ENCODE data around the gene MYH9. TPM values are rescaled to one million over a fixed set of nuclear protein-coding genes. Genes with fewer than 3 reads are reported as not detected.
"Not testable (repeated sequence)": the region's sequence is repeated elsewhere in the genome, so short reads cannot be mapped to it uniquely, and the experiment has no call there.

Gene MYH9
- total RNA-seq, 1 experiment from 2014 or later: 788 TPM

DNA sequence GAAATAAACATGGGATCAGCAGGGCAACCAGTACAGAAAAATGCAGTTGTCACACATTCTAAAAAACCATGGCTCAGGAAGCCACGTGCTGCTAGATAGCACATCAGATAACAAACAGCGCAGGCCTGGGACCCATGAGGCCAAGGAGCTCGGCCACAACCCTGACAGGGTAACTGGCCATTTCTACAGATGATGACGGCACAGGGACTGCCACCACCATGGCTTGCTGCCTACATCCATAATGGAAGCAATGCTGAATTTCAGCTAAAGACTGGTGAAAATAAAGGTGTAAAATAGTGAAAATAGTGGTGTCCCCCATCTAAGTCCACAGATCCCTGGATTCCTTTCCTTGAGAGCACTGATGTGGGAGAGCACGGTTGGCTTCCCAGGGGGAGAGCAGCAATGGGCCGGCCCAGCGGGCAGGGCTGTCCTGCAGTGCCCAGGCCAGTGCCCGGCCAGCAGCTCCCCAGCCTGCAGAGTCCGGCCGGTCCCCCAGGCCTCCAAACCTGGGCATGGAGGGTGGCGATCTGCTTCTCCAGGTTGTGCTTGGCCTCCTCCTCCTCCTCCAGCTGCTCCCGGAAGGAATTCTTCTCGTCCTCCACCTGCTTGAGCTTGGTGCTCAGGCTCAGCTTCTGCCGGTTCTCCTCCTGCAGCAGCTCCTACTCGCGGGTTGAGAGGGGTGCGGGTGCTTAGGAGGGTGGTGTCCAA lies 94.8 kb downstream of the MYH9 start:
- no TSS peak for BruUV-seq (replicated peaks)
- DNase-seq (ENCODE audit: low read depth, low spot score): no peak
- in situ Hi-C loops (cut with HindIII; ENCODE audit: low pct_unique_long_range_greater_than_20kb, low sequenced_read_pairs): no loop called here
- intact Hi-C loops (cut with micrococcal nuclease; ENCODE audit: unreplicated experiment): no loop called here
- H3K4me3 ChIP-seq (ENCODE audit: low read depth in 2 of 2, low read length in 2 of 2): no peak overlapping the region
- H3K36me3 ChIP-seq (ENCODE audit: control insufficient read depth, insufficient read depth, low read length): peaks cover 30% of the 10 kb centered on the region
- ATAC-seq: no peak
- POLR2A ChIA-PET: no interaction called here
- no peaks in the 10 kb centered on the region for H3K9me3 ChIP-seq (ENCODE audit: control insufficient read depth, insufficient read depth, low read depth, low read length)
- CTCF ChIA-PET: no interaction called here
- H3K27ac ChIP-seq (ENCODE audit: low read length): no peak overlapping the region
- no peaks in the 10 kb centered on the region for H3K4me1 ChIP-seq (ENCODE audit: control insufficient read depth, insufficient read depth, low read length)
- TF ChIP-seq, protein P1, sequence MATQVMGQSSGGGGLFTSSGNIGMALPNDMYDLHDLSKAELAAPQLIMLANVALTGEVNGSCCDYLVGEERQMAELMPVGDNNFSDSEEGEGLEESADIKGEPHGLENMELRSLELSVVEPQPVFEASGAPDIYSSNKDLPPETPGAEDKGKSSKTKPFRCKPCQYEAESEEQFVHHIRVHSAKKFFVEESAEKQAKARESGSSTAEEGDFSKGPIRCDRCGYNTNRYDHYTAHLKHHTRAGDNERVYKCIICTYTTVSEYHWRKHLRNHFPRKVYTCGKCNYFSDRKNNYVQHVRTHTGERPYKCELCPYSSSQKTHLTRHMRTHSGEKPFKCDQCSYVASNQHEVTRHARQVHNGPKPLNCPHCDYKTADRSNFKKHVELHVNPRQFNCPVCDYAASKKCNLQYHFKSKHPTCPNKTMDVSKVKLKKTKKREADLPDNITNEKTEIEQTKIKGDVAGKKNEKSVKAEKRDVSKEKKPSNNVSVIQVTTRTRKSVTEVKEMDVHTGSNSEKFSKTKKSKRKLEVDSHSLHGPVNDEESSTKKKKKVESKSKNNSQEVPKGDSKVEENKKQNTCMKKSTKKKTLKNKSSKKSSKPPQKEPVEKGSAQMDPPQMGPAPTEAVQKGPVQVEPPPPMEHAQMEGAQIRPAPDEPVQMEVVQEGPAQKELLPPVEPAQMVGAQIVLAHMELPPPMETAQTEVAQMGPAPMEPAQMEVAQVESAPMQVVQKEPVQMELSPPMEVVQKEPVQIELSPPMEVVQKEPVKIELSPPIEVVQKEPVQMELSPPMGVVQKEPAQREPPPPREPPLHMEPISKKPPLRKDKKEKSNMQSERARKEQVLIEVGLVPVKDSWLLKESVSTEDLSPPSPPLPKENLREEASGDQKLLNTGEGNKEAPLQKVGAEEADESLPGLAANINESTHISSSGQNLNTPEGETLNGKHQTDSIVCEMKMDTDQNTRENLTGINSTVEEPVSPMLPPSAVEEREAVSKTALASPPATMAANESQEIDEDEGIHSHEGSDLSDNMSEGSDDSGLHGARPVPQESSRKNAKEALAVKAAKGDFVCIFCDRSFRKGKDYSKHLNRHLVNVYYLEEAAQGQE (IDR thresholded peaks at IDR 0.05; ENCODE audit: insufficient read depth in 1 of 2, low read depth in 2 of 2, low read length in 1 of 2): no peak
- TF ChIP-seq TCF7L2 (IDR thresholded peaks at IDR 0.05; ENCODE audit: low read depth, low read length) (no peak), SIN3A (IDR thresholded peaks at IDR 0.05; ENCODE audit: borderline replicate concordance, insufficient read depth, low read depth, low read length) (no peak), POLR2AphosphoS5 (IDR thresholded peaks at IDR 0.05; ENCODE audit: low read depth, low read length) (no peak)
- TF ChIP-seq, protein P2, sequence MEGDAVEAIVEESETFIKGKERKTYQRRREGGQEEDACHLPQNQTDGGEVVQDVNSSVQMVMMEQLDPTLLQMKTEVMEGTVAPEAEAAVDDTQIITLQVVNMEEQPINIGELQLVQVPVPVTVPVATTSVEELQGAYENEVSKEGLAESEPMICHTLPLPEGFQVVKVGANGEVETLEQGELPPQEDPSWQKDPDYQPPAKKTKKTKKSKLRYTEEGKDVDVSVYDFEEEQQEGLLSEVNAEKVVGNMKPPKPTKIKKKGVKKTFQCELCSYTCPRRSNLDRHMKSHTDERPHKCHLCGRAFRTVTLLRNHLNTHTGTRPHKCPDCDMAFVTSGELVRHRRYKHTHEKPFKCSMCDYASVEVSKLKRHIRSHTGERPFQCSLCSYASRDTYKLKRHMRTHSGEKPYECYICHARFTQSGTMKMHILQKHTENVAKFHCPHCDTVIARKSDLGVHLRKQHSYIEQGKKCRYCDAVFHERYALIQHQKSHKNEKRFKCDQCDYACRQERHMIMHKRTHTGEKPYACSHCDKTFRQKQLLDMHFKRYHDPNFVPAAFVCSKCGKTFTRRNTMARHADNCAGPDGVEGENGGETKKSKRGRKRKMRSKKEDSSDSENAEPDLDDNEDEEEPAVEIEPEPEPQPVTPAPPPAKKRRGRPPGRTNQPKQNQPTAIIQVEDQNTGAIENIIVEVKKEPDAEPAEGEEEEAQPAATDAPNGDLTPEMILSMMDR (IDR thresholded peaks at IDR 0.05): no peak
- no peaks in the 10 kb centered on the region for H3K27me3 ChIP-seq (ENCODE audit: control insufficient read depth, insufficient read depth, low read length)

DNA sequence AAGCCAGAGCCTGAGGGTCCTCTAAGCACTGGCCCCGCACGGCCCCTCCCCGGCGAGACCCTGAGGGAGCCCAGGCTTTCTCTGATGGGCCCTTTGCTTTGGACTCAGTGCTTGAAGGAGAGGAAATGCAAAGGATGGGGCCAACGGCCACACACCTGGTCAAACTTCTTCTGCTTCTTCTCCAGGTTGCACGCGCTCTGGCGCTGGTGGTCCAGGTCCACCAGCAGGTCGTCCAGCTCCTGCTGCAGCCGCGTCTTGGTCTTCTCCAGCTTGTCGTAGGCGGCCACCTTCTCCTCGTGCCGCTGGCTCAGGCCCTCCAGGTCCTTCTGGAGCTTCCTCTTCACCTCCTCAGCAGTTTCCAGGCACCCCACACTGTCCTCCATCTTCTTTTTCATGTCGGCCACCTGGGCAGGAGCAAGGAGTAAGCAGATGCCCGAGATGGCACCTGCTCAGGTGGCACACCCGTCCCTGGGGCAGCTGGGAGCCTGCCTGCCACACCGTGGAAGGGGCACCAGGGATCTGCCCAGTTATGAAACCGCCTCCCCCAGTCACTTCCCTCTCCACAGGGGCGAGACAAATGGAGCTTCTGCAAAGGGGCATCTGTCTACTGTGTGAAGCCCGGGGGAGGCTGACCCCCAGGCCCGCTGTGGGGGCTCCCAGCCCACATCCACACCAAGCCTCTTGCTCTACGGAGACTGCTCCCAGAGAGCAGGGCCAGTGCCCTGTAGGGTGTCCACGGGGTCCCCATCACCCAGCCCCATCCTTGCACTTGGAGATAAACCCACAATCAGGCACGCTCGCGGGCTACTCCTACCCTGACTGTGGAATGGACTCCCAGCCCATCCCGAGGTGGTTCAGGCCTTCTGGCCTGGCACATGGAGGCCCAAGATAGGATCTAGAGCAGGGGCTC lies 95.7 kb downstream of the MYH9 start:
- DNase-seq (ENCODE audit: low read depth, low spot score): no peak
- in situ Hi-C loops (cut with HindIII; ENCODE audit: low pct_unique_long_range_greater_than_20kb, low sequenced_read_pairs) (no loop called here), intact Hi-C loops (cut with micrococcal nuclease; ENCODE audit: unreplicated experiment) (no loop called here)
- Histone ChIP-seq H3K27me3 (ENCODE audit: control insufficient read depth, insufficient read depth, low read length) (no peaks in the 10 kb centered on the region), H3K4me3 (ENCODE audit: low read depth in 2 of 2, low read length in 2 of 2) (no peak overlapping the region), H3K36me3 (ENCODE audit: control insufficient read depth, insufficient read depth, low read length) (peaks cover 24% of the 10 kb centered on the region), H3K4me1 (ENCODE audit: control insufficient read depth, insufficient read depth, low read length) (no peaks in the 10 kb centered on the region), H3K9me3 (ENCODE audit: control insufficient read depth, insufficient read depth, low read depth, low read length) (no peaks in the 10 kb centered on the region), H3K27ac (ENCODE audit: low read length) (no peak overlapping the region)
- peak; percentile 14; the same call in 1 of the 2 replicates for ATAC-seq
- CTCF ChIA-PET: no interaction called here
- TF ChIP-seq POLR2AphosphoS5 (IDR thresholded peaks at IDR 0.05; ENCODE audit: low read depth, low read length): no peak
- TF ChIP-seq TCF7L2 (IDR thresholded peaks at IDR 0.05; ENCODE audit: low read depth, low read length): no peak
- TF ChIP-seq, protein P2 (IDR thresholded peaks at IDR 0.05): no peak
- TF ChIP-seq, protein P1 (IDR thresholded peaks at IDR 0.05; ENCODE audit: insufficient read depth in 1 of 2, low read depth in 2 of 2, low read length in 1 of 2): no peak
- TF ChIP-seq SIN3A (IDR thresholded peaks at IDR 0.05; ENCODE audit: borderline replicate concordance, insufficient read depth, low read depth, low read length): no peak
- no TSS peak for BruUV-seq (replicated peaks)
- POLR2A ChIA-PET: no interaction called here

DNA sequence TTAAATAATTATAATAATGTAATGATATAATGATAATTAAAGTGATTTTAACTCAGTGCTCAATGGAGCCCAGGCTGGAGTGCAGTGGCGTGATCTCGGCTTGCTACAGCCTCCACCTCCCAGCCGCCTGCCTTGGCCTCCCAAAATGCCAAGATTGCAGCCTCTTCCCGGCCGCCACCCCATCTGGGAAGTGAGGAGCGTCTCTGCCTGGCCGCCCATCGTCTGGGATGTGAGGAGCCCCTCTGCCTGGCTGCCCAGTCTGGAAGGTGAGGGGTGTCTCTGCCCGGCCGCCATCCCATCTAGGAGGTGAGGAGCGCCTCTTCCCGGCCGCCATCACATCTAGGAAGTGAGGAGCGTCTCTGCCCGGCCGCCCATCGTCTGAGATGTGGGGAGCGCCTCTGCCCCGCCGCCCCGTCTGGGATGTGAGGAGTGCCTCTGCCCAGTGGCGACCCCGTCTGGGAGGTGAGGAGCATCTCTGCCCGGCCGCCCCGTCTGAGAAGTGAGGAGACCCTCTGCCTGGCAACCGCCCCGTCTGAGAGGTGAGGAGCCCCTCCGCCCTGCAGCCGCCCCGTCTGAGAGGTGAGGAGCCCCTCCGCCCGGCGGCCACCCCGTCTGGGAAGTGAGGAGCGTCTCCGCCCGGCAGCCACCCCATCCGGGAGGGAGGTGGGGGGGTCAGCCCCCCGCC lies 97.2 kb downstream of the MYH9 start:
- in situ Hi-C loops (cut with HindIII; ENCODE audit: low pct_unique_long_range_greater_than_20kb, low sequenced_read_pairs); H3K27me3 ChIP-seq (ENCODE audit: control insufficient read depth, insufficient read depth, low read length); intact Hi-C loops (cut with micrococcal nuclease; ENCODE audit: unreplicated experiment); ATAC-seq; H3K4me1 ChIP-seq (ENCODE audit: control insufficient read depth, insufficient read depth, low read length); DNase-seq (ENCODE audit: low read depth, low spot score); H3K27ac ChIP-seq (ENCODE audit: low read length); BruUV-seq (replicated peaks); H3K9me3 ChIP-seq (ENCODE audit: control insufficient read depth, insufficient read depth, low read depth, low read length); CTCF ChIA-PET; POLR2A ChIA-PET; H3K4me3 ChIP-seq (ENCODE audit: low read depth in 2 of 2, low read length in 2 of 2): not testable (repeated sequence)
- peaks cover 25% of the 10 kb centered on the region for H3K36me3 ChIP-seq (ENCODE audit: control insufficient read depth, insufficient read depth, low read length)

Measured in Panc1 (cell line).